AG04450 (cell line): Measurements from ENCODE around the gene TSTD1. TPM values are rescaled to one million over a fixed set of nuclear protein-coding genes. Genes with fewer than 3 reads are reported as not detected.

Experiments used
- CTCF ChIA-PET: fragments of 300-600, 350-600 bp; formaldehyde crosslinking; extraction: SDS; loops from one replicate; lab custom pipeline; 2022; ENCODE audit warnings: antibody characterized with exemption, inconsistent platforms; lab: Charles Lee
- POLR2A ChIA-PET: fragments of 350-600 bp; formaldehyde crosslinking; extraction: SDS; loops from one replicate; lab custom pipeline; 2021; ENCODE audit warnings: antibody characterized with exemption, inconsistent platforms; lab: Yijun Ruan, JAX
- DNase-seq: peaks from one replicate; pipeline ENCODE4 v3.0.0-alpha.2; 2011; ENCODE audit warnings: low read depth, low spot score
- H3K27ac ChIP-seq: one replicate; pipeline ENCODE4 v1.5.1; 2012; ENCODE audit warnings: low read depth, low read length, control low read depth
- H3K27me3 ChIP-seq: one replicate; pipeline ENCODE4 v1.6.0; 2012; ENCODE audit warnings: low read length; ENCODE audit not compliant: control insufficient read depth, insufficient read depth
- H3K4me3 ChIP-seq: 2 replicates; pipeline ENCODE4 v1.5.1; 2011; ENCODE audit warnings: mild to moderate bottlenecking, low read depth, low read length, control low read depth
- H3K9me3 ChIP-seq: 2 replicates; pipeline ENCODE4 v1.5.1; 2012; ENCODE audit warnings: low read length; ENCODE audit not compliant: control insufficient read depth, insufficient read depth
- polyA minus RNA-seq: library from RNA; depleted of rRNA, polyadenylated mRNA; stranded (reverse); fragments of >200 nt; gene quantifications from 2 replicates; pipeline ENCODE4 v1.2.3, GENCODE V29; 2011; rRNA and poly(A)+ RNA removed
- polyA plus RNA-seq: library from polyadenylated mRNA; depleted of rRNA; stranded (reverse); fragments of >200 nt; gene quantifications from 2 replicates; pipeline ENCODE4 v1.2.3, GENCODE V29; 2011; rRNA removed
- TF ChIP-seq, protein P1 (sequence below): IDR thresholded peaks from 2 replicates; pipeline ENCODE4 v1.5.1; 2011; ENCODE audit warnings: low read depth, low read length, control low read depth, inconsistent platforms

The TSTD1 gene, protein sequence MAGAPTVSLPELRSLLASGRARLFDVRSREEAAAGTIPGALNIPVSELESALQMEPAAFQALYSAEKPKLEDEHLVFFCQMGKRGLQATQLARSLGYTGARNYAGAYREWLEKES
- polyA plus RNA-seq (0.33 TPM in 1 of 2 replicates, not detected in the other), polyA minus RNA-seq (not detected in 2 replicates)

DNA sequence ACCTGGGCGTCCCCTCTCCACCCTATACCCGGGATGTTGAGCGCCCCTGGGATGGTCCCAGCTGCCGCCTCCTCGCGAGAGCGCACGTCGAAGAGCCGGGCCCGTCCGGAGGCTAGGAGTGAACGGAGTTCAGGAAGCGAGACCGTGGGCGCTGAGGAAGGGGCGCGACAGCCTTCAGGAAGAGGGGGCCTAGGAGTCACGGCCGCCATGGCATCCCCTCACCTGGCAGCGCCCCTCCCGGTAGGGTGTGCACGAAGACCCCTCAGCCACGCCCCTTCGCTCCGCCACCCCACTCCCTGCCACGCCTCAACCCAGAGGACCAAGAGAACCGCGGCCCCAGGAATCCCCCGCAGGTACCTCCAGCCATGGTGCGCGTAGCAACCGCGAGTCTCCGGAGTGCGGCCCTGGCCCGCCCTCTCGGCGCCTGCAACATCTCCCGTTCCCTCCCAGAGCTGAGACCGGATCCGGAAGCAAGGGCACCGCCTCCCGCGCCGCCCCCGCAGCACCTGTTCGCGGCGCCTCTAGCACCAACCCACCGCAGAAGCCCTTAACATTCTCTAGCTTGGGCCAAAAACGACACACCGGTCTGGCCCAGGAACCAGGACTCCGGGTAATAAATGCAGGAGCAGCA lies at the start of gene TSTD1:
TSS of gene TSTD1 (minus strand) at position 442 of the 631 bp plus-strand sequence. CDS start at position 367, 75 bp downstream.
- TF ChIP-seq, protein P1, sequence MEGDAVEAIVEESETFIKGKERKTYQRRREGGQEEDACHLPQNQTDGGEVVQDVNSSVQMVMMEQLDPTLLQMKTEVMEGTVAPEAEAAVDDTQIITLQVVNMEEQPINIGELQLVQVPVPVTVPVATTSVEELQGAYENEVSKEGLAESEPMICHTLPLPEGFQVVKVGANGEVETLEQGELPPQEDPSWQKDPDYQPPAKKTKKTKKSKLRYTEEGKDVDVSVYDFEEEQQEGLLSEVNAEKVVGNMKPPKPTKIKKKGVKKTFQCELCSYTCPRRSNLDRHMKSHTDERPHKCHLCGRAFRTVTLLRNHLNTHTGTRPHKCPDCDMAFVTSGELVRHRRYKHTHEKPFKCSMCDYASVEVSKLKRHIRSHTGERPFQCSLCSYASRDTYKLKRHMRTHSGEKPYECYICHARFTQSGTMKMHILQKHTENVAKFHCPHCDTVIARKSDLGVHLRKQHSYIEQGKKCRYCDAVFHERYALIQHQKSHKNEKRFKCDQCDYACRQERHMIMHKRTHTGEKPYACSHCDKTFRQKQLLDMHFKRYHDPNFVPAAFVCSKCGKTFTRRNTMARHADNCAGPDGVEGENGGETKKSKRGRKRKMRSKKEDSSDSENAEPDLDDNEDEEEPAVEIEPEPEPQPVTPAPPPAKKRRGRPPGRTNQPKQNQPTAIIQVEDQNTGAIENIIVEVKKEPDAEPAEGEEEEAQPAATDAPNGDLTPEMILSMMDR = no peak
- DNase-seq = no peak
- CTCF ChIA-PET = no interaction called here
- POLR2A ChIA-PET = no interaction called here
- Histone ChIP-seq H3K4me3 (no peak within 1 kb of the TSS), H3K9me3 (no peaks in the 10 kb centered on the region; the same call in 1 of the 2 replicates), H3K27me3 (no peaks in the 10 kb centered on the region), H3K27ac (no peak within 1 kb of the TSS)

DNA sequence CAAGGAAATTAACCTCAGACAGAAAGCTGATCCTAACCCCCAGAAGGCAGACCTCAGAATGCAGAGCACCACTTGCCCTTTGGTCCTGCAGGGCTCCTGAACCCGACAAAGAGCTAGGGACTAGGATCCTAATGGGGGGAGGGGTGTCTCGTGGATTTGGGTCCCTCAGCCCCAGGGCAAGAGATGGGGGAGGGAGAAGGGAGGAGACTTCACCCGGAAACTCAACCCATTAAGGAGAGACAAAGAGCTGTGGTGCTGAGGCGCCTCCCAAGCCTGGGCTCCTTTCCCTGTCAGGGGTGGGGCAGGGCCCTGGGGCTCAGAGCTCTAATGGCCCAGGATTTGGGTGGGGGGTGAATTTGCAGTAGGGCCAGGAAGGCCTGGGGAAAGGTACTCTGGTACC lies 47.7 kb upstream of the TSTD1 start:
- DNase-seq = no peak
- TF ChIP-seq, protein P1 = no peak
- H3K4me3 ChIP-seq = no peak overlapping the region
- POLR2A ChIA-PET = no interaction called here
- no peaks in the 10 kb centered on the region for H3K27me3 ChIP-seq
- H3K9me3 ChIP-seq = no peaks in the 10 kb centered on the region
- no peak overlapping the region for H3K27ac ChIP-seq
- CTCF ChIA-PET = interaction anchor here (0.9 to 3.6 kb wide), 5 partner anchors 11 to 89 kb away, joined by 3 to 12 read pairs (median 3); no protein-coding TSS in a partner anchor

- Histone ChIP-seq H3K27me3 (no peaks in the 10 kb centered on the region), H3K27ac (no peak overlapping the region), H3K4me3 (no peak overlapping the region), H3K9me3 (no peaks in the 10 kb centered on the region)
- CTCF ChIA-PET = interaction anchor here (0.5 to 3.6 kb wide), 5 partner anchors 12 to 141 kb away, joined by 3 to 16 read pairs (median 5); partner anchors contain the start of genes KLHDC9 and TOMM40L
- DNase-seq = no peak
- TF ChIP-seq, protein P1 = no peak
- POLR2A ChIA-PET = interaction anchor here (0.5 to 1.7 kb wide), 3 partner anchors 39 to 825 kb away, joined by 3 to 7 read pairs (median 3); partner anchors contain the start of gene USF1
Measured at GRCh38 chr1:161085165-161085564, 46.4 kb upstream of the TSTD1 start.

GRCh38 chr1:161084597-161084988 lies 45.8 kb upstream of the TSTD1 start:
- Histone ChIP-seq H3K27me3 (no peaks in the 10 kb centered on the region), H3K27ac (no peak overlapping the region), H3K4me3 (no peak overlapping the region), H3K9me3 (no peaks in the 10 kb centered on the region; the same call in 1 of the 2 replicates)
- no peak for DNase-seq
- POLR2A ChIA-PET = interaction anchor here (0.6 to 1.7 kb wide), 3 partner anchors 39 to 824 kb away, joined by 3 to 7 read pairs (median 5); partner anchors contain the start of gene USF1
- CTCF ChIA-PET = interaction anchor here (1.4 to 3.6 kb wide), 4 partner anchors 13 to 95 kb away, joined by 3 to 16 read pairs (median 12); partner anchors contain the start of gene KLHDC9
- TF ChIP-seq, protein P1 = no peak
